ENCODE results near the gene R3HDM2. TPM values are rescaled to one million over a fixed set of nuclear protein-coding genes. Genes with fewer than 3 reads are reported as not detected.

Gene R3HDM2
- total RNA-seq, 1 experiment from 2014 or later = 45.4 TPM

DNA sequence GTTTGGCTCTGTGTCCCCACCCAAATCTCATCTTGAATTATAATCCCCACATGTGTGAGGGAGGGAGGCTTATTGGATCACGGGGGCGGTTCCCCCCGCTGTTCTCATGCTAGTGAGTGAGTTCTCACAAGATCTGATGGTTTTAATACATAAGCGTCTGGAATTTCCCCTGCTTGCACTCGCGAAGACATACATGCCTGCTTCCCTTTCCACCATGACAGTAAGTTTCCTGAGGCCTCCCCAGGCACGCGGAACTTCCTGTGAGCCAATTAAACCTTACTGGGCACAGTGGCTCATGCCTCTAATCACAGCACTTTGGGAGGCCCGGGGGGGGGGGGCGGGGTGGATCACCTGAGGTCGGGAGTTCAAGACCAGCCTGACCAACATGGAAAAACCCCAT is 60.8 kb downstream of the R3HDM2 start:
- intact Hi-C loops (cut with micrococcal nuclease) = no loop called here
- no TSS peak for BruUV-seq (replicated peaks)
- Histone ChIP-seq H2AFZ (ENCODE audit: low read depth, low read length, poor library complexity, severe bottlenecking) (no peak overlapping the region), H3K36me3 (ENCODE audit: control insufficient read depth in 1 of 2, insufficient read depth in 2 of 2, low read length in 2 of 2) (0 out of 4 replicates have a peak, but pooled peaks cover 0 to 4% of the 10 kb centered on the region in 2 experiments), H3K4me1 (ENCODE audit: control insufficient read depth in 1 of 2, insufficient read depth in 2 of 2, low read length in 2 of 2) (no peaks in the 10 kb centered on the region; a peak in 2 of 4 replicates), H3K27me3 (ENCODE audit: insufficient read depth, low read length) (no peaks in the 10 kb centered on the region), H3K79me2 (ENCODE audit: insufficient read depth, low read length) (no peaks in the 10 kb centered on the region), H4K20me1 (ENCODE audit: insufficient read depth) (no peaks in the 10 kb centered on the region), H3K9me2 (ENCODE audit: insufficient read depth) (no peaks in the 10 kb centered on the region), H3K9ac (ENCODE audit: low read length) (no peak overlapping the region), H3K27ac (ENCODE audit: low read depth, low read length) (no peak overlapping the region), H3K4me2 (ENCODE audit: low read length) (no peak overlapping the region), H3K4me3 (replicated peaks in 1 of 2; ENCODE audit: low read depth in 1 of 2, low read length in 2 of 2) (no peak overlapping the region), H3K9me3 (ENCODE audit: control insufficient read depth in 1 of 2, insufficient read depth in 1 of 2, low read depth in 1 of 2, low read length in 2 of 2) (peaks cover 4 to 5% of the 10 kb centered on the region in 2 experiments; a peak in 1 of 4 replicates)
- RAD21 ChIA-PET (ENCODE audit: low non-redundant PET in 1 of 2, low total read pairs in 2 of 2, uncharacterized antibody in 2 of 2, unreplicated experiment in 2 of 2) = no interaction called here
- ATAC-seq = no peak
- no peak for TF ChIP-seq TCF7L2 (IDR thresholded peaks at IDR 0.05; ENCODE audit: borderline replicate concordance, extremely low read depth, insufficient read depth, insufficient read length)
- TF ChIP-seq RAD21 (IDR thresholded peaks at IDR 0.05; ENCODE audit: low read depth) = no peak
- TF ChIP-seq FOSL1 (IDR thresholded peaks at IDR 0.05; ENCODE audit: low read depth) = no peak
- TF ChIP-seq REST (IDR thresholded peaks at IDR 0.05; ENCODE audit: low read depth) = no peak
- TF ChIP-seq SP1 (IDR thresholded peaks at IDR 0.05; ENCODE audit: low read depth) = no peak
- no peak for TF ChIP-seq ELF1 (IDR thresholded peaks at IDR 0.05; ENCODE audit: borderline replicate concordance, low read depth)
- TF ChIP-seq EZH2phosphoT487 (IDR thresholded peaks at IDR 0.05; ENCODE audit: borderline replicate concordance) = no peak
- no peak for DNase-seq (ENCODE audit: low read depth, low spot score)
- CTCF ChIA-PET = no interaction called here
- POLR2A ChIA-PET = no interaction called here

All from HCT116 (cell line).